Neural cell (in vitro differentiated cells): ENCODE results near the gene C6orf120. TPM values are rescaled to one million over a fixed set of nuclear protein-coding genes. Genes with fewer than 3 reads are reported as not detected.

Experiments used
- H2AFZ ChIP-seq: fragments of 200-600, 300-800 bp; sonication (generic), shearing (Covaris generic); 2 replicates; pipeline ENCODE4 v1.6.0; 2014; ENCODE audit warnings: low read depth, mild to moderate bottlenecking, antibody characterized with exemption, low read length, moderate library complexity
- H3F3A ChIP-seq: fragments of 200-600 bp; shearing (Covaris generic); 2 replicates; pipeline ENCODE4 v1.6.1; 2016; ENCODE audit warnings: mild to moderate bottlenecking, moderate library complexity, mixed read lengths, antibody characterized with exemption, low read length; ENCODE audit not compliant: insufficient read depth, poor library complexity, severe bottlenecking
- H3K27ac ChIP-seq: fragments of 200-600, 300-800 bp; sonication (generic), shearing (Covaris generic); 2 replicates; pipeline ENCODE4 v1.5.1; 2014; ENCODE audit warnings: mild to moderate bottlenecking, low read length, moderate library complexity
- H3K27me3 ChIP-seq: fragments of 300-800, 200-600 bp; sonication (generic), shearing (Covaris generic); 2 replicates; pipeline ENCODE4 v1.6.0; 2014; ENCODE audit warnings: mild to moderate bottlenecking, low read depth, low read length, moderate library complexity; ENCODE audit not compliant: insufficient read depth
- H3K36me3 ChIP-seq: fragments of 300-800, 200-600 bp; sonication (generic), shearing (Covaris generic); 2 replicates; pipeline ENCODE4 v1.5.1; 2014; ENCODE audit warnings: mild to moderate bottlenecking, antibody characterized with exemption, low read length, moderate library complexity; ENCODE audit not compliant: insufficient read depth
- H3K4me2 ChIP-seq: fragments of 300-800, 200-600 bp; sonication (generic), shearing (Covaris generic); 2 replicates; pipeline ENCODE4 v1.6.0; 2014; ENCODE audit warnings: mild to moderate bottlenecking, low read length
- H3K4me3 ChIP-seq: fragments of 300-800, 200-600 bp; sonication (generic), shearing (Covaris generic); 2 replicates; pipeline ENCODE4 v1.5.1; 2014; ENCODE audit warnings: mild to moderate bottlenecking, low read length, moderate library complexity
- H3K79me2 ChIP-seq: fragments of 200-600 bp; shearing (Covaris generic); replicated peaks from 2 replicates; pipeline ENCODE4 v1.6.0; 2014; ENCODE audit warnings: mild to moderate bottlenecking, low read length, moderate library complexity; ENCODE audit not compliant: insufficient read depth
- H3K9ac ChIP-seq: fragments of 300-800, 200-600 bp; sonication (generic), shearing (Covaris generic); 2 replicates; pipeline ENCODE4 v1.6.1; 2016; ENCODE audit warnings: mild to moderate bottlenecking, low read length, mixed read lengths
- H3K9me2 ChIP-seq: fragments of 200-600 bp; shearing (Covaris generic); 2 replicates; pipeline ENCODE4 v1.6.1; 2016; ENCODE audit warnings: mild to moderate bottlenecking, low read length, mixed read lengths; ENCODE audit not compliant: insufficient read depth
- H3K9me3 ChIP-seq: fragments of 200-600, 300-800 bp; sonication (generic), shearing (Covaris generic); 2 replicates; pipeline ENCODE4 v1.6.1; 2016; ENCODE audit warnings: mild to moderate bottlenecking, mixed run types, low read length, moderate library complexity, mixed read lengths
- H4K20me1 ChIP-seq: fragments of 200-600 bp; shearing (Covaris generic); 2 replicates; pipeline ENCODE4 v1.6.1; 2016; ENCODE audit warnings: mild to moderate bottlenecking, mixed run types; ENCODE audit not compliant: insufficient read depth
- EP300 ChIP-seq: fragments of 450-650 bp; conservative IDR thresholded peaks from 2 replicates; pipeline ENCODE4 v1.6.1; 2014; ENCODE audit warnings: antibody characterized with exemption, mild to moderate bottlenecking, moderate library complexity; ENCODE audit not compliant: poor library complexity, severe bottlenecking
- EZH2 ChIP-seq: fragments of 200-600, 300-800 bp; shearing (Covaris generic), sonication (generic); IDR thresholded peaks from 2 replicates; pipeline ENCODE4 v1.6.1; 2014; ENCODE audit warnings: antibody characterized with exemption, low read length, borderline replicate concordance, mild to moderate bottlenecking; ENCODE audit not compliant: insufficient read depth, poor library complexity, severe bottlenecking
- MXI1 ChIP-seq: fragments of 450-650 bp; conservative IDR thresholded peaks from 2 replicates; pipeline ENCODE4 v1.6.1; 2014; ENCODE audit warnings: antibody characterized with exemption, mild to moderate bottlenecking; ENCODE audit not compliant: poor library complexity, severe bottlenecking
- POLR2AphosphoS5 ChIP-seq: IDR thresholded peaks from 2 replicates; pipeline ENCODE4 v1.6.1; 2012
- RAD21 ChIP-seq: fragments of 450-650 bp; conservative IDR thresholded peaks from 2 replicates; pipeline ENCODE4 v1.6.1; 2014; ENCODE audit warnings: antibody characterized with exemption, mild to moderate bottlenecking, moderate library complexity
- SMC3 ChIP-seq: fragments of 450-650 bp; conservative IDR thresholded peaks from 2 replicates; pipeline ENCODE4 v1.6.1; 2014; ENCODE audit warnings: antibody characterized with exemption, mild to moderate bottlenecking, moderate library complexity; ENCODE audit not compliant: poor library complexity
- TAF1 ChIP-seq: IDR thresholded peaks from 2 replicates; pipeline ENCODE4 v1.6.1; 2012; ENCODE audit warnings: low read depth
- polyA plus RNA-seq: library from polyadenylated mRNA; depleted of rRNA; stranded (reverse); fragments of >200 nt; gene quantifications from 2 replicates; pipeline ENCODE4 v1.2.3, GENCODE V29; 2014
- TF ChIP-seq, protein P1 (sequence below): IDR thresholded peaks from 2 replicates; pipeline ENCODE4 v1.6.1; 2012; ENCODE audit warnings: borderline replicate concordance
- TF ChIP-seq, protein P2 (sequence below): fragments of 450-650 bp; IDR thresholded peaks from 2 replicates; pipeline ENCODE4 v1.5.1; 2014; ENCODE audit warnings: antibody characterized with exemption, mild to moderate bottlenecking, moderate library complexity; ENCODE audit not compliant: poor library complexity, severe bottlenecking

The C6orf120 gene
- polyA plus RNA-seq, 1 donor from 2014 or later = 17.8 TPM

DNA sequence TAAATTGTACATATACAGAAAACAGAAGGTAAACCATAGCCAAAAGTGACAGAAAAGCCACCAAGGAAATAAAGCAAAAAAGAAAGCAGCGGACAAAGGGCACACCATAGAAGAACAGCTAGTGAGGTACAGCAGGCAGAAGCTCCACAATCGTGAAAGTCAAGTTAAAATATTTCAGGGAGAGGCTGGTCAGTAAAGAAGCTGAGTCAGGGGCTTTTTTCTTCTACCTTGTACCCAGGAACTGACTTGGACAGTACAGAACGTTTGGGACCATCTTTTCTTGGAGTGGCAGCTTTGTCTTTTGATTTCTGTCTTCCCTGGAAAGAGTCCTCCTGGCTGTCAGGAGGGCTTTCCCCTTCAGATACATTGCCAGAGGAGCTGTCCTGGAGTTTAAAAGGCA lies 8.1 kb downstream of the C6orf120 start:
- H3K36me3 ChIP-seq = peaks cover 15% of the 10 kb centered on the region

DNA sequence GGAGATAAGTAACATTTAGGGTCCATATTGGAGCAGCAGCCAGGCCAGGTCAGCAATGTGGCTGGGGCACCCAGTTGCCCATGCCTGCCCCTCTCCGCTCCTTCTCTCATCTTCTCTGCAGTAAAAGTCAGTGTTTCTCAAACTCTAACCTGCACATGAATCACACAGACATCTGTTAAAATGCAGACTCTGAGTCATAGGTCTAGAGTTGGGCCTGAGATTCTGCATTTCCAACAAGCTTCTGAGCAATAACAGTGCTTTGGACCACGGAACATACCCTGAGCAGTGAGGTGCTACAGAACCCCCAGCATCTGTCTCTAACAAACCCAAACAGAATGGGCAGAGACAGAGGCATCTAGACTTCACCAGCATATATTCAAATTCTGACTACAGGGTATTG lies 12.3 kb downstream of the C6orf120 start:
- Histone ChIP-seq H3K27ac (no peak overlapping the region), H3K4me3 (no peak overlapping the region), H3K9me3 (no peaks in the 10 kb centered on the region), H3K9ac (no peak overlapping the region), H3K36me3 (peaks cover 5% of the 10 kb centered on the region), H2AFZ (no peak overlapping the region), H3K27me3 (no peaks in the 10 kb centered on the region), H3F3A (no peaks in the 10 kb centered on the region), H3K9me2 (no peaks in the 10 kb centered on the region), H3K79me2 (peaks cover 16% of the 10 kb centered on the region), H3K4me2 (no peak overlapping the region), H4K20me1 (no peaks in the 10 kb centered on the region)
- TF ChIP-seq, protein P1, sequence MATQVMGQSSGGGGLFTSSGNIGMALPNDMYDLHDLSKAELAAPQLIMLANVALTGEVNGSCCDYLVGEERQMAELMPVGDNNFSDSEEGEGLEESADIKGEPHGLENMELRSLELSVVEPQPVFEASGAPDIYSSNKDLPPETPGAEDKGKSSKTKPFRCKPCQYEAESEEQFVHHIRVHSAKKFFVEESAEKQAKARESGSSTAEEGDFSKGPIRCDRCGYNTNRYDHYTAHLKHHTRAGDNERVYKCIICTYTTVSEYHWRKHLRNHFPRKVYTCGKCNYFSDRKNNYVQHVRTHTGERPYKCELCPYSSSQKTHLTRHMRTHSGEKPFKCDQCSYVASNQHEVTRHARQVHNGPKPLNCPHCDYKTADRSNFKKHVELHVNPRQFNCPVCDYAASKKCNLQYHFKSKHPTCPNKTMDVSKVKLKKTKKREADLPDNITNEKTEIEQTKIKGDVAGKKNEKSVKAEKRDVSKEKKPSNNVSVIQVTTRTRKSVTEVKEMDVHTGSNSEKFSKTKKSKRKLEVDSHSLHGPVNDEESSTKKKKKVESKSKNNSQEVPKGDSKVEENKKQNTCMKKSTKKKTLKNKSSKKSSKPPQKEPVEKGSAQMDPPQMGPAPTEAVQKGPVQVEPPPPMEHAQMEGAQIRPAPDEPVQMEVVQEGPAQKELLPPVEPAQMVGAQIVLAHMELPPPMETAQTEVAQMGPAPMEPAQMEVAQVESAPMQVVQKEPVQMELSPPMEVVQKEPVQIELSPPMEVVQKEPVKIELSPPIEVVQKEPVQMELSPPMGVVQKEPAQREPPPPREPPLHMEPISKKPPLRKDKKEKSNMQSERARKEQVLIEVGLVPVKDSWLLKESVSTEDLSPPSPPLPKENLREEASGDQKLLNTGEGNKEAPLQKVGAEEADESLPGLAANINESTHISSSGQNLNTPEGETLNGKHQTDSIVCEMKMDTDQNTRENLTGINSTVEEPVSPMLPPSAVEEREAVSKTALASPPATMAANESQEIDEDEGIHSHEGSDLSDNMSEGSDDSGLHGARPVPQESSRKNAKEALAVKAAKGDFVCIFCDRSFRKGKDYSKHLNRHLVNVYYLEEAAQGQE = no peak

More for the DNA sequence above, 8.1 kb downstream of the C6orf120 start:
- Histone ChIP-seq H2AFZ (no peak overlapping the region), H3K79me2 (no peaks in the 10 kb centered on the region), H3F3A (no peaks in the 10 kb centered on the region), H3K4me2 (no peak overlapping the region), H3K4me3 (no peak overlapping the region), H3K27me3 (no peaks in the 10 kb centered on the region), H3K9me2 (no peaks in the 10 kb centered on the region), H3K9ac (no peak overlapping the region), H3K27ac (no peak overlapping the region), H3K9me3 (no peaks in the 10 kb centered on the region), H4K20me1 (no peaks in the 10 kb centered on the region)
- TF ChIP-seq EP300 (no peak), RAD21 (no peak), TAF1 (no peak), EZH2 (no peak), SMC3 (no peak), MXI1 (no peak), POLR2AphosphoS5 (no peak)
- TF ChIP-seq, protein P2, sequence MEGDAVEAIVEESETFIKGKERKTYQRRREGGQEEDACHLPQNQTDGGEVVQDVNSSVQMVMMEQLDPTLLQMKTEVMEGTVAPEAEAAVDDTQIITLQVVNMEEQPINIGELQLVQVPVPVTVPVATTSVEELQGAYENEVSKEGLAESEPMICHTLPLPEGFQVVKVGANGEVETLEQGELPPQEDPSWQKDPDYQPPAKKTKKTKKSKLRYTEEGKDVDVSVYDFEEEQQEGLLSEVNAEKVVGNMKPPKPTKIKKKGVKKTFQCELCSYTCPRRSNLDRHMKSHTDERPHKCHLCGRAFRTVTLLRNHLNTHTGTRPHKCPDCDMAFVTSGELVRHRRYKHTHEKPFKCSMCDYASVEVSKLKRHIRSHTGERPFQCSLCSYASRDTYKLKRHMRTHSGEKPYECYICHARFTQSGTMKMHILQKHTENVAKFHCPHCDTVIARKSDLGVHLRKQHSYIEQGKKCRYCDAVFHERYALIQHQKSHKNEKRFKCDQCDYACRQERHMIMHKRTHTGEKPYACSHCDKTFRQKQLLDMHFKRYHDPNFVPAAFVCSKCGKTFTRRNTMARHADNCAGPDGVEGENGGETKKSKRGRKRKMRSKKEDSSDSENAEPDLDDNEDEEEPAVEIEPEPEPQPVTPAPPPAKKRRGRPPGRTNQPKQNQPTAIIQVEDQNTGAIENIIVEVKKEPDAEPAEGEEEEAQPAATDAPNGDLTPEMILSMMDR = no peak
- TF ChIP-seq, protein P1 = no peak
